ENCODE data around the gene CACNA2D3.

CACNA2D3 gene

DNA sequence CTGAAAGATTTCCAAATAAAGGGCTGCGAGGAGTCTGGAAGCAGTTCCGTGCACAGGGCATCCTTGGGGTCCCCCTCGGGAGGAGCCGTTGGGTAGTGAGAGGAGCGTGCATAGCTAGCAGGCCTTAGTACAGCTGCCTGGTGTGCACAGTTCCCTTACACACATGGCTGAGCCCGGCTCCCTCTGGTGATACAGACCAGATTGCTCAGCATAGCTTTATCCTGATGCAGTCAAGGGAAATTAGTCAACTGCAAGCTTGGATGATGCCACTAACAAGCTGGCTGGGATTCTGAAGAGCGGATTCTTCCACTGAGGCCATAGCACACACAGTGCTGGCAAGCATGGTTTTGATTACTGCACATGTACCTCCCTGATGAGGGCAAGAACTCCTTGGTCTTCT is 456.1 kb downstream of the CACNA2D3 start:
- no peak overlapping the region for H3K27ac ChIP-seq (ENCODE audit: low read depth in 2 of 2, low read length in 2 of 2)
- H3K9me3 ChIP-seq (ENCODE audit: control insufficient read depth in 2 of 2, low read length in 2 of 2): no peaks in the 10 kb centered on the region
- no peaks in the 10 kb centered on the region for H3K27me3 ChIP-seq (ENCODE audit: control insufficient read depth in 2 of 2, insufficient read depth in 2 of 2, low read length in 2 of 2)
- H3K9ac ChIP-seq (ENCODE audit: low read depth in 1 of 2, low read length in 2 of 2): no peak overlapping the region
- H3K4me3 ChIP-seq (ENCODE audit: low read length in 2 of 2): no peak overlapping the region
- no peaks in the 10 kb centered on the region for H3K36me3 ChIP-seq (ENCODE audit: control insufficient read depth in 2 of 2, insufficient read depth in 2 of 2, low read length in 2 of 2)
- no peaks in the 10 kb centered on the region for H3K4me1 ChIP-seq (ENCODE audit: control insufficient read depth in 2 of 2, insufficient read depth in 2 of 2, low read length in 2 of 2)

- H3K36me3 ChIP-seq (ENCODE audit: control insufficient read depth in 2 of 2, insufficient read depth in 2 of 2, low read length in 2 of 2): no peaks in the 10 kb centered on the region
- H3K27ac ChIP-seq (ENCODE audit: low read depth in 2 of 2, low read length in 2 of 2): no peak overlapping the region
- no peaks in the 10 kb centered on the region for H3K9me3 ChIP-seq (ENCODE audit: control insufficient read depth in 2 of 2, low read length in 2 of 2)
- H3K27me3 ChIP-seq (ENCODE audit: control insufficient read depth in 2 of 2, insufficient read depth in 2 of 2, low read length in 2 of 2): no peaks in the 10 kb centered on the region
- no peak overlapping the region for H3K4me3 ChIP-seq (ENCODE audit: low read length in 2 of 2)
- no peak overlapping the region for H3K9ac ChIP-seq (ENCODE audit: low read depth in 1 of 2, low read length in 2 of 2)
- H3K4me1 ChIP-seq (ENCODE audit: control insufficient read depth in 2 of 2, insufficient read depth in 2 of 2, low read length in 2 of 2): no peaks in the 10 kb centered on the region
These were observed 458.1 kb downstream of the CACNA2D3 start for GRCh38 chr3:54580453-54580852.

DNA sequence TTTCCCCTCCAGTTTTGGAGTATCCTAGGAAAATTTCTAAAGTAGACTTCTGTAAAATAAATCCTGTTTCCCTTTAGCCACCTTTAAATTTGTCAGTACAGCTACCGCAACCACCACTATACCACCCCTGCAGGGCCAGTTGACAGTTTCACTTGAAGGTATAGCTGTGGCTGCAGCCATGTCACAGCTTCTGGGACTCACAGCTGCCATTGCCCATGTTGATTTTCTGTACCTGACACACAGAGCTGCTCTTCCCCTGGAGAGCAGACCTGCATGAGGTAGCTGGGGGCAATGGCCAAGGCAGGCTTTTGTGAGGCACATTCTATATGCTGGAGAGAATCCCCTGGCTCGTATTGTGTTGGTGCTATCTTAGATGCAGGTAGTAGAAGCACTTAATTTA is 460.1 kb downstream of the CACNA2D3 start:
- H3K4me1 ChIP-seq (ENCODE audit: control insufficient read depth in 2 of 2, insufficient read depth in 2 of 2, low read length in 2 of 2): no peaks in the 10 kb centered on the region
- no peak overlapping the region for H3K4me3 ChIP-seq (ENCODE audit: low read length in 2 of 2)
- H3K27me3 ChIP-seq (ENCODE audit: control insufficient read depth in 2 of 2, insufficient read depth in 2 of 2, low read length in 2 of 2): no peaks in the 10 kb centered on the region
- H3K27ac ChIP-seq (ENCODE audit: low read depth in 2 of 2, low read length in 2 of 2): no peak overlapping the region
- no peaks in the 10 kb centered on the region for H3K9me3 ChIP-seq (ENCODE audit: control insufficient read depth in 2 of 2, low read length in 2 of 2)
- no peaks in the 10 kb centered on the region for H3K36me3 ChIP-seq (ENCODE audit: control insufficient read depth in 2 of 2, insufficient read depth in 2 of 2, low read length in 2 of 2)
- no peak overlapping the region for H3K9ac ChIP-seq (ENCODE audit: low read depth in 1 of 2, low read length in 2 of 2)

GRCh38 chr3:54591157-54591556 is 468.8 kb downstream of the CACNA2D3 start:
- no peaks in the 10 kb centered on the region for H3K27me3 ChIP-seq (ENCODE audit: control insufficient read depth in 2 of 2, insufficient read depth in 2 of 2, low read length in 2 of 2)
- H3K9ac ChIP-seq (ENCODE audit: low read depth in 1 of 2, low read length in 2 of 2): no peak overlapping the region
- H3K4me1 ChIP-seq (ENCODE audit: control insufficient read depth in 2 of 2, insufficient read depth in 2 of 2, low read length in 2 of 2): no peaks in the 10 kb centered on the region
- no peak overlapping the region for H3K27ac ChIP-seq (ENCODE audit: low read depth in 2 of 2, low read length in 2 of 2)
- no peaks in the 10 kb centered on the region for H3K36me3 ChIP-seq (ENCODE audit: control insufficient read depth in 2 of 2, insufficient read depth in 2 of 2, low read length in 2 of 2)
- no peaks in the 10 kb centered on the region for H3K9me3 ChIP-seq (ENCODE audit: control insufficient read depth in 2 of 2, low read length in 2 of 2)
- no peak overlapping the region for H3K4me3 ChIP-seq (ENCODE audit: low read length in 2 of 2)

DNA sequence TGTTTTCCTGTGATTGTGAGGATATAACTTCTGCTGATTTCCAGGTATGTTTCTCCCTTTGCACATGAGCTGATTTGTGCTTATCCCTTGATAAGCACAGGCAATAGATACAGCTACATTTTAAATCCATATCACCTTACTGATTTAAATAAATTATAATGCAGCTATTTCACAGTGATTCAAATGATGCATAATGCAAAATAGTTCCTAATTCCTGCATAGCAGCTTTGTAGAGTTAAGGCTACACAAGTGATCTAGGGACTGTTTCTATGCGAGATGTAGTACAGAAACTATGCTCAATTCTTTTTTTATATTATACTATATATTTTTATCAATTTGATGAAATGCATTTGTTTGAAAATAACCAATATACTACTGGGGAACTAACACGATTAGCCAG is 471.3 kb downstream of the CACNA2D3 start:
- H3K27ac ChIP-seq (ENCODE audit: low read depth in 2 of 2, low read length in 2 of 2): no peak overlapping the region
- H3K36me3 ChIP-seq (ENCODE audit: control insufficient read depth in 2 of 2, insufficient read depth in 2 of 2, low read length in 2 of 2): no peaks in the 10 kb centered on the region
- no peaks in the 10 kb centered on the region for H3K27me3 ChIP-seq (ENCODE audit: control insufficient read depth in 2 of 2, insufficient read depth in 2 of 2, low read length in 2 of 2)
- no peaks in the 10 kb centered on the region for H3K4me1 ChIP-seq (ENCODE audit: control insufficient read depth in 2 of 2, insufficient read depth in 2 of 2, low read length in 2 of 2)
- H3K9me3 ChIP-seq (ENCODE audit: control insufficient read depth in 2 of 2, low read length in 2 of 2): no peaks in the 10 kb centered on the region
- no peak overlapping the region for H3K9ac ChIP-seq (ENCODE audit: low read depth in 1 of 2, low read length in 2 of 2)
- H3K4me3 ChIP-seq (ENCODE audit: low read length in 2 of 2): no peak overlapping the region

DNA sequence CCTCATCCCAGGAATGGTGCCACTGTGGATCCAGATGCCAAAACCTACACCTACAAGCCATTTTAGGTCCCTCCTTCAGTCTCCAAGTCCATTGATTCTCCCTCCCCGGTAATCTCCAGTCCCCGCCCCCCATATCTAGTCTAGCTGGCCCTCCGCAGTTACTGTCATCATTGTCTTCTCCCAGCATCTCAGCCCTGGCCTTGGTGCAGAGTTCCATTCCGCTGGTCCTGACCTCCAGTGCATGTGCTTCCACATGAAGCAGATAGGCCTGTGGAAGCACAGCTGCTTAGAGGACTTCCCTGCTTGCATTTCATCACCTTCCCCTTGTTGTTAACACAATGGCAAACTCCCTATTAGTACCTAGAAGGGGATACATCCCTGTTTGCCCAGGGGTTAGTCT is 473.7 kb downstream of the CACNA2D3 start:
- Histone ChIP-seq H3K27ac (ENCODE audit: low read depth in 2 of 2, low read length in 2 of 2) (no peak overlapping the region), H3K9me3 (ENCODE audit: control insufficient read depth in 2 of 2, low read length in 2 of 2) (no peaks in the 10 kb centered on the region), H3K9ac (ENCODE audit: low read depth in 1 of 2, low read length in 2 of 2) (no peak overlapping the region), H3K27me3 (ENCODE audit: control insufficient read depth in 2 of 2, insufficient read depth in 2 of 2, low read length in 2 of 2) (no peaks in the 10 kb centered on the region), H3K4me1 (ENCODE audit: control insufficient read depth in 2 of 2, insufficient read depth in 2 of 2, low read length in 2 of 2) (no peaks in the 10 kb centered on the region), H3K4me3 (ENCODE audit: low read length in 2 of 2) (no peak overlapping the region), H3K36me3 (ENCODE audit: control insufficient read depth in 2 of 2, insufficient read depth in 2 of 2, low read length in 2 of 2) (no peaks in the 10 kb centered on the region)

DNA sequence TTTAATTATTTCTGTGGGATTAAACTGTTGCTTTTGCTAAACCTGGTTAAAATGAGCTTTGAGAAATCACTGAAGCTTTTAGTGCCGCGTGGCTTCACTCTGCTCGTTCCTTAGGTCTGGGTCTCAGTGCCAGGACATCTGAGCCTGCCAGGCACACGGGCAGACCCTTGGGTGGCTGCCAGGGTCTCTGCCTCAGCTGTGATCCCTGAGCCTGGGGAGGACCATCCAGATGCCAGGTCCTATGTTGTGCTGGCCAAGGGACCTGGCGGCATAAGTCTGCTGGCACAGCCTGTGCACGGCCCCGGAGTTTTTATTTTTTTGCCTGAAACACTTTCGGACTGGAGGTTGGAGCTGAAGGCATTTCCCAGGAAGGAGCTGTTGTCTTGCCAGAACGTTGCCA is 477.4 kb downstream of the CACNA2D3 start:
- Histone ChIP-seq H3K4me3 (ENCODE audit: low read length in 2 of 2) (no peak overlapping the region), H3K27ac (ENCODE audit: low read depth in 2 of 2, low read length in 2 of 2) (no peak overlapping the region), H3K9me3 (ENCODE audit: control insufficient read depth in 2 of 2, low read length in 2 of 2) (no peaks in the 10 kb centered on the region), H3K27me3 (ENCODE audit: control insufficient read depth in 2 of 2, insufficient read depth in 2 of 2, low read length in 2 of 2) (no peaks in the 10 kb centered on the region), H3K4me1 (ENCODE audit: control insufficient read depth in 2 of 2, insufficient read depth in 2 of 2, low read length in 2 of 2) (no peaks in the 10 kb centered on the region), H3K36me3 (ENCODE audit: control insufficient read depth in 2 of 2, insufficient read depth in 2 of 2, low read length in 2 of 2) (no peaks in the 10 kb centered on the region), H3K9ac (ENCODE audit: low read depth in 1 of 2, low read length in 2 of 2) (no peak overlapping the region)

DNA sequence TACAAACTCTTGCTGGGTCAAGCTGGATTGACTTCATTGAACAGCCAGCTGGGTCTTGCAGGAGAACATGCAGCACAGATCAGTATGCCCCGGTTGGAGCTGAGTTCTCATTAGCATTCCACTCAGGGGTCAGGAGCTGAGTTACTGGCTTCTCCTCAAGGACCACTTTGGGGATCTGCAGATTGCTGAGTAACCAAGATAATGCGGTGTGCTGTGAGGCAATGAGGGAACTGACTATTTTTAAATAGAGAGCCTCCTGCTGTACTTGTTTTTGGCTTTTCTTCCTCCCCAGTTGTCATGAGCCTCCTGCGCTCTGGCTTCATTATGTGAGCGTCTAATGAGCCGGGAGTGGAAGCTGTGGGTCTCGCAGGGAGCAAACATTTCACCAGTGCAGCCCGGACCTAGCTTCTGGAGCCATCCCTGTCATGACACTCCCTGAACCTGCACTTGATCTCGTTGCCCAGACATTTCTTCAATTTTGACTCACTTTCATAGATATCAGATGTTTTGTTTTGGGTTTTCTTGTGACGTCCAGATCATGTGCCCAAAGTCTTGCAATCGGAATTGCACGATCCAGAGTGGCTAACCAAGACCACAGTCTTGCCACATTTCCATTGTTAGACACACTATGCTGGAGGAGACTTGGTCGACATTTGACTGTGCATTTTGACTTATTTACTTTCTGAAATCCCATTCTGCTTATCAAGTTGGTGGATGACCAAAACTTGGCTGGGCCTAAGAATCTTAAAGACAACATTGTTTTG is 478.3 kb downstream of the CACNA2D3 start:
- no peaks in the 10 kb centered on the region for H3K9me3 ChIP-seq (ENCODE audit: control insufficient read depth in 2 of 2, low read length in 2 of 2)
- no peak overlapping the region for H3K9ac ChIP-seq (ENCODE audit: low read depth in 1 of 2, low read length in 2 of 2)
- no peaks in the 10 kb centered on the region for H3K36me3 ChIP-seq (ENCODE audit: control insufficient read depth in 2 of 2, insufficient read depth in 2 of 2, low read length in 2 of 2)
- no peak overlapping the region for H3K4me3 ChIP-seq (ENCODE audit: low read length in 2 of 2)
- no peaks in the 10 kb centered on the region for H3K4me1 ChIP-seq (ENCODE audit: control insufficient read depth in 2 of 2, insufficient read depth in 2 of 2, low read length in 2 of 2)
- no peak overlapping the region for H3K27ac ChIP-seq (ENCODE audit: low read depth in 2 of 2, low read length in 2 of 2)
- H3K27me3 ChIP-seq (ENCODE audit: control insufficient read depth in 2 of 2, insufficient read depth in 2 of 2, low read length in 2 of 2): peaks cover 0 to 2% of the 10 kb centered on the region in 2 donors

DNA sequence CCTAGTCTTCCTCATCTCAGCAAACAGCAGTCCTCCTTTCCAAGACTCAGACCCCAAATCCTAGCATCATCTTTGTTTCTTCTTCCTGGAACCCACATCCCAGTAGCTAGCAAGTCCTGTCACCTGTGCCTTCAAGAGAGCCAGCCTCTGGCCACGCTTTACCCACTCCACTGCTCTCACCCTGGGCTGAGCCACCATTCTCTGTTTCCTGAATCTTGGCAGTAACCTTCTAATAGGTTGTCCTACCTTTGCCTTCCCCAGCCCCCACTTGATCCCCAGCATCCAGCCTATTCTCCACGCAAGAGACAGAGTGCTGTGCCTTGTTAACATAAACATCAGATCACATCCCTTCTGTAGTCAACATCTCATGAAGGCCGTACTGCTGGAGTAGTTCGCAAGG is 482.1 kb downstream of the CACNA2D3 start:
- no peaks in the 10 kb centered on the region for H3K36me3 ChIP-seq (ENCODE audit: control insufficient read depth in 2 of 2, insufficient read depth in 2 of 2, low read length in 2 of 2)
- peaks cover 0 to 2% of the 10 kb centered on the region in 2 donors for H3K27me3 ChIP-seq (ENCODE audit: control insufficient read depth in 2 of 2, insufficient read depth in 2 of 2, low read length in 2 of 2)
- H3K4me1 ChIP-seq (ENCODE audit: control insufficient read depth in 2 of 2, insufficient read depth in 2 of 2, low read length in 2 of 2): no peaks in the 10 kb centered on the region
- H3K9ac ChIP-seq (ENCODE audit: low read depth in 1 of 2, low read length in 2 of 2): no peak overlapping the region
- H3K9me3 ChIP-seq (ENCODE audit: control insufficient read depth in 2 of 2, low read length in 2 of 2): no peaks in the 10 kb centered on the region
- no peak overlapping the region for H3K27ac ChIP-seq (ENCODE audit: low read depth in 2 of 2, low read length in 2 of 2)
- H3K4me3 ChIP-seq (ENCODE audit: low read length in 2 of 2): no peak overlapping the region

DNA sequence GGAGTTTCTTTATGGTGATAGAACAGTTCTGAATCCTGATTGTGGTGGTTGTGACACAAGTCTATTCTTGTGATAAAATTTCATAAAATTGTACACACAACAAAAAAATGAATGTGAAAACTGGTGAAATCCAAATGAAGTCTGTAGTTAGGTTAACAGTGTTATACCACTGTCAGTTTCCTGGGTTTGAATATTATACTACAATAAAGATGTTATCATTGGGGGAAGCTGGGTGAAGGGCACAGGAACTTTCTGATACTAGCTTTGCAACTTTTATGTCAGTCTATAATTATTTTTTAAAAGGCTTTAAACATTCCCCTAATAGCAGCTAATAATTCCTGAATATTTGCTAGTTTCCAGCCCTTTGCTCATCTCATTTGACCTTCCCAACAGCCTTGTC is 485.7 kb downstream of the CACNA2D3 start:
- Histone ChIP-seq H3K9ac (ENCODE audit: low read depth in 1 of 2, low read length in 2 of 2) (no peak overlapping the region), H3K27me3 (ENCODE audit: control insufficient read depth in 2 of 2, insufficient read depth in 2 of 2, low read length in 2 of 2) (peaks cover 0 to 2% of the 10 kb centered on the region in 2 donors), H3K9me3 (ENCODE audit: control insufficient read depth in 2 of 2, low read length in 2 of 2) (no peaks in the 10 kb centered on the region), H3K27ac (ENCODE audit: low read depth in 2 of 2, low read length in 2 of 2) (no peak overlapping the region), H3K4me3 (ENCODE audit: low read length in 2 of 2) (no peak overlapping the region), H3K36me3 (ENCODE audit: control insufficient read depth in 2 of 2, insufficient read depth in 2 of 2, low read length in 2 of 2) (no peaks in the 10 kb centered on the region), H3K4me1 (ENCODE audit: control insufficient read depth in 2 of 2, insufficient read depth in 2 of 2, low read length in 2 of 2) (no peaks in the 10 kb centered on the region)

Data from mucosa of rectum (tissue), 2 donors.